ENCODE measurements around the gene PMS2.
A peak's percentile ranks its signal among the peaks of the same experiment; 100 is the strongest.

The PMS2 gene

GRCh38 chr7:6027806-6028365, 19.0 kb upstream of the PMS2 start:
- in situ Hi-C loops (cut with MboI; ENCODE audit: low sequenced_read_pairs, unreplicated experiment) = no loop called here
- no peak for TF ChIP-seq CTCF (IDR thresholded peaks at IDR 0.05; ENCODE audit: borderline replicate concordance, control extremely low read depth, extremely low read depth, insufficient read depth, missing control alignments)
- DNase-seq (ENCODE audit: low spot score) = no peak

GRCh38 chr7:6026820-6027311, 18.0 kb upstream of the PMS2 start:
- TF ChIP-seq CTCF (IDR thresholded peaks at IDR 0.05; ENCODE audit: borderline replicate concordance, control extremely low read depth, extremely low read depth, insufficient read depth, missing control alignments) = no peak
- in situ Hi-C loops (cut with MboI; ENCODE audit: low sequenced_read_pairs, unreplicated experiment) = no loop called here
- DNase-seq (ENCODE audit: low spot score) = peak; percentile 54

DNA sequence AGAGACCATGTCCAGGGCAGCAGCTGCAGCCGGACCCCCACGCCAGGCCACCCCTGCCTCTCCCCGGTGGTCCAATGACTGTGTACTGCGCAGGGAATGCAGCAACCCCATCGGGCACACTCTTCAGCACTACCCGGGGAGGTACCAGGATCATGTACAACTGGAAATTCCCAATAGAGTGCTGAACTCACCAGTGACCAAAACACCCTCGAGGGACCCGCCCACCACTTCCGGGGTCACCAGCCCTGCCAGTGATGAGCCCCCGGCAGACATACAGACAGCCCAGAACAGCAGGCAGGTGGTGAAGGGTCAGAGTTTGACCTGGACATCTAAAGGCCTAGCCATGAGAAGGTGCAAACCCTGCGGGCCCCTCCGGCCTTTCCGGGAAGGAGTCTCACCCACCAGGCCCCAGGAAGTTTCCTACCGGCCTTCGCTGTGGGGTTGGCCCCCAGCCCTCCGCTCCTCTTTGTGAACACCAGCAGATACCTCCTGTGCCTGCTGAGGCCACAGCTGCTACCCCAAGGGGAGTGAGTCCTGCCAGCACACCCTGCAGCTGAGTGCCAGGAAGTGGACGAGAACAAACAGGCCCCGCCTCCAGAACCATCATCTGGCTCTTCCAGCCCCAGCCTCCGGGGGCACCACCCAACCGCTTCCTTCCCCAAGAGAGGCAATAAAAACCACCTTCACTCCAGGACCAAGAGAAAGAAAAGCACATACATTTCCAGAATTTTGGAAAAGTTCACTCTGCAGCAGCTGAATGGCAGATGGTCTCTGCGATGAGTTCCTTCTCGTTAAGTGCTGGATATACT, 17.4 kb upstream of the PMS2 start:
- in situ Hi-C loops (cut with MboI; ENCODE audit: low sequenced_read_pairs, unreplicated experiment) = no loop called here
- TF ChIP-seq CTCF (IDR thresholded peaks at IDR 0.05; ENCODE audit: borderline replicate concordance, control extremely low read depth, extremely low read depth, insufficient read depth, missing control alignments) = no peak
- DNase-seq (ENCODE audit: low spot score) = peak; percentile 79

DNA sequence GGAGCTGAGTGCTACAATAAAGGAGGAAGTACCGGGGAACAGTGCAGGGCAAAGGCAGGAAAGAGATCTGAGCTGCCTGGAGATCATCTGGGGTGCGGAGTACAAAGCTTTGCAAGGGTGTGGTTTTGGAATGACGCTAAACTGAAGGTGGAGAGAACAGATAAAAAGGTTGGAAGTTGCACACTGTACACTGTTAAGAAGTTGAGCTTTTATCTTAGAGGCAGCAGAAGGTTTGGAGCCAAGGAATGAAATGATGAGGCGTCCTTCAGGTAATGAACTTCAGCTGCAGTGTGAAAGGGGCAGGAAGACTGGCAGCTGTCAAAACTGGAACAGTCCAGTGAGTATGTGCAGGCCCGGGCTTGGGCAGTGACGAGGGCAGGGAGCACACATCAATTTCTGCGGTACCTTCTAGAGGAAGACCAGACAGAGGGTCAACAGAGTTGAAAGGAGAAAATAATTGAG, 15.2 kb upstream of the PMS2 start:
- in situ Hi-C loops (cut with MboI; ENCODE audit: low sequenced_read_pairs, unreplicated experiment) = no loop called here
- no peak for DNase-seq (ENCODE audit: low spot score)
- TF ChIP-seq CTCF (IDR thresholded peaks at IDR 0.05; ENCODE audit: borderline replicate concordance, control extremely low read depth, extremely low read depth, insufficient read depth, missing control alignments) = no peak

- in situ Hi-C loops (cut with MboI; ENCODE audit: low sequenced_read_pairs, unreplicated experiment) = no loop called here
- no peak for TF ChIP-seq CTCF (IDR thresholded peaks at IDR 0.05; ENCODE audit: borderline replicate concordance, control extremely low read depth, extremely low read depth, insufficient read depth, missing control alignments)
- no peak for DNase-seq (ENCODE audit: low spot score)
These were observed 13.9 kb upstream of the PMS2 start for GRCh38 chr7:6022707-6023106.

DNA sequence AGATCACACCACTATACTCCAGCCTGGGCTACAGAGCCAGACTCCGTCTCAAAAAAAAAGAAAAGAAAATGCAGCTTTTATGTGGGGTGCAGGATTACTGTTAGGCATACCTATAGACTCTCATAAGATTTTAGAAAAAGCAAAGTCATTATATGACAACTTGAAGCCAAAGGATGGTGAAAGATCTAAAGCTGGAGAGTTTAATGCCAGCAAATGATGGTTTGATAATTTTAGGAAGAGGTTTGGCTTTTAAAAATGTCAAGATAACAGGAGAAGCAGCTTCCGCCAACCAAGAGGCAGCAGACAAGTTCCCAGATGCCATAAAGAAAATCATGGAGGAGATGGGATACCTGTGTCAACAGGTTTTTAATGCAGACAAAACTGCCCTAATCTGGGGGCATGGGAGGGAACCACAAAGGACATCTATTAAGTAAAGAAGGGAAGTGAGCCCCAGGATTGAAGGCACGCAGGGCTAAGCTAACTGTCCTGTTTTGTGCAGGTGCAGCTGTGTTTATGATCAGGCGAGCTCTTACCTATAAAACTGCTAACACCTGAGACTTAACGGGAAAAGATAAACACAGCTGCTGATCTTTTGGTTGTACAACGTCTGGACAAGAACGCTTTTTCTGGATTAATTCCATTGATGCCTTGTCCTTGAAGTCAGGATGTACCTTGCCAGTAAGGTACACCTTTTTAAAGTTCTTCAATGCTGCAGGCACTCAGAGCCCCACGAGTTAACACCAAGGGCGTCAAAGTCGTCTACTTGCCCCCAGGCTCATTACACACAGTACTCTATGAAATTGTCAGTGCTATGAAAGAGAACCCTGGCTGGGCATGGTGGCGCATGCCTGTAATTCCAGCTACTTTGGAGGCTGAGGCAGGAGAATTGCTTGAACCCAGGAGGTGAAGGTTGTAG, 11.8 kb upstream of the PMS2 start:
- DNase-seq (ENCODE audit: low spot score) = no peak
- in situ Hi-C loops (cut with MboI; ENCODE audit: low sequenced_read_pairs, unreplicated experiment) = no loop called here
- no peak for TF ChIP-seq CTCF (IDR thresholded peaks at IDR 0.05; ENCODE audit: borderline replicate concordance, control extremely low read depth, extremely low read depth, insufficient read depth, missing control alignments)
